Retinal pigment epithelial cell (primary cell): Measurements from ENCODE around the gene MYH10.

Experiments used
- DNase-seq: peaks from one replicate; pipeline ENCODE4 v3.0.0-alpha.2; 2010; ENCODE audit warnings: low read depth
- H3K4me3 ChIP-seq: 2 replicates; pipeline ENCODE4 v1.5.1; 2011; ENCODE audit warnings: mild to moderate bottlenecking, low read length, control low read depth, moderate library complexity
- CTCF ChIP-seq: conservative IDR thresholded peaks from 2 replicates; pipeline ENCODE4 v1.5.1; 2011; ENCODE audit warnings: low read depth, low read length, control low read depth, inconsistent platforms

The MYH10 gene

GRCh38 chr17:8670421-8670820 is 39.9 kb upstream of the MYH10 start:
- TF ChIP-seq CTCF, result no peak
- no peak overlapping the region for H3K4me3 ChIP-seq
- DNase-seq, result no peak

- H3K4me3 ChIP-seq, result no peak overlapping the region
- DNase-seq, result no peak
- TF ChIP-seq CTCF, result no peak
These were observed 37.7 kb upstream of the MYH10 start for GRCh38 chr17:8668176-8668740.

GRCh38 chr17:8667421-8667820 is 36.9 kb upstream of the MYH10 start:
- no peak overlapping the region for H3K4me3 ChIP-seq
- no peak for DNase-seq
- TF ChIP-seq CTCF, result no peak

DNA sequence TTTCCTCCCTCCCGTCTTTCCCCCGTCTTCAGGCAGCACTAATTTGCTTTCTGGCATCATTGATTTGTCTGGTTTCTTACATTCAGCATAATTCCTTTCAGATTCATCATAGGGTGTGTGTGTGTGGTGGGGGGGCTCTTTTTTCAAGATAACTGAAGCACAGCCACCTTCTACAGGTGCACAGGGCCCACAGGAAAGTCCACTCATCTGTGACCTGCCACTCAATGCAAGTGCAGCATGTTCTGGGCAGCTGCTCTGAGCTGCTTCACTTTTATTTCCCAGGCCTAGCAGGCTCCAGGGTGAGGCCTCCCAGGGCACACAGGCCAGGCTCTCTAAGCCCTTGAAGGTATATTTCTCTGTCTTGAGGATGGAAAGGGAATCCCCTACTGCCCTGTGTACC is 35.2 kb upstream of the MYH10 start:
- DNase-seq, result no peak
- TF ChIP-seq CTCF, result no peak
- H3K4me3 ChIP-seq, result no peak overlapping the region

DNA sequence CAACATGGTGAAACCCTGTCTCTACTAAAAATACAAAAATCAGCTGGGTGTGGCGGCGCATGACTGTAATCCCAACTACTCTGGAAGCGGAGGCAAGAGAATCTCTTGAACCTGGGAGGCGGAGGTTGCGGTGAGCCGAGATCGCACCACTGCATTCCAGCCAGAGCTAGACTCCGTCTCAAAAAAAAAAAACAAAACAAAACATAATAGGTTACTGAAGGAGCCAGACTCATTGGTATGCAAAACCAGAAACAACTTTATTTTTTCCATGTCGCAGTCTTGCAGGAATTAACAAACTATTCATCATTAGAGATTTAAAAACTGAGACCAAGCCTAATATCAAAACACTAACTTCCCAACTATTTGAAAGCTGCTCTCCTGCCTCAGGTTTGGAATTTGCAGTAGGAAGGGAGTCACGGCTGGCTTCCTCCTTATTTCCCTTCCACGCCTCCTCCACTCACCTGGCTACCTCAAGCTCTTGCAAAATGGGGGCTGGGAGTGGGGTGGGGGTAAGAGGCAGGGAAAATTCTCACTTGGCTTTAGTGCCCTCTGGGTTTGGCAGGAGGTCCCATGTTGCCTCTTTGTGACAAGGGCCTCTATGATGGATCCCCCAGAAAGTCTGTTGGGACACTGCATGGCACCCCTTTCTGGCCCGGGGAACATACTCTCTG is 34.1 kb upstream of the MYH10 start:
- no peak for TF ChIP-seq CTCF
- no peak for DNase-seq
- H3K4me3 ChIP-seq, result no peak overlapping the region

GRCh38 chr17:8662973-8663372 is 32.4 kb upstream of the MYH10 start:
- no peak for DNase-seq
- TF ChIP-seq CTCF, result no peak
- H3K4me3 ChIP-seq, result no peak overlapping the region
